Suprapubic skin (tissue), 4 donors: ENCODE results near the gene OMG.

ENCODE experiments used
- EP300 ChIP-seq: sonication (generic); formaldehyde crosslinking; IDR thresholded peaks from one replicate; pipeline ENCODE4 v1.6.1; 2017; ENCODE audit warnings: antibody characterized with exemption
- POLR2A ChIP-seq, 2 donors: fragments of 450-650 bp; IDR thresholded peaks; one replicate each; pipeline ENCODE4 v1.6.1; 2017; ENCODE audit warnings: antibody characterized with exemption in 2 of 2, mild to moderate bottlenecking in 2 of 2, moderate library complexity in 2 of 2
- POLR2AphosphoS5 ChIP-seq, 3 donors: sonication (generic); formaldehyde crosslinking; IDR thresholded peaks; one replicate each; pipeline ENCODE4 v1.6.1; 2017; ENCODE audit warnings: antibody characterized with exemption in 3 of 3

DNA sequence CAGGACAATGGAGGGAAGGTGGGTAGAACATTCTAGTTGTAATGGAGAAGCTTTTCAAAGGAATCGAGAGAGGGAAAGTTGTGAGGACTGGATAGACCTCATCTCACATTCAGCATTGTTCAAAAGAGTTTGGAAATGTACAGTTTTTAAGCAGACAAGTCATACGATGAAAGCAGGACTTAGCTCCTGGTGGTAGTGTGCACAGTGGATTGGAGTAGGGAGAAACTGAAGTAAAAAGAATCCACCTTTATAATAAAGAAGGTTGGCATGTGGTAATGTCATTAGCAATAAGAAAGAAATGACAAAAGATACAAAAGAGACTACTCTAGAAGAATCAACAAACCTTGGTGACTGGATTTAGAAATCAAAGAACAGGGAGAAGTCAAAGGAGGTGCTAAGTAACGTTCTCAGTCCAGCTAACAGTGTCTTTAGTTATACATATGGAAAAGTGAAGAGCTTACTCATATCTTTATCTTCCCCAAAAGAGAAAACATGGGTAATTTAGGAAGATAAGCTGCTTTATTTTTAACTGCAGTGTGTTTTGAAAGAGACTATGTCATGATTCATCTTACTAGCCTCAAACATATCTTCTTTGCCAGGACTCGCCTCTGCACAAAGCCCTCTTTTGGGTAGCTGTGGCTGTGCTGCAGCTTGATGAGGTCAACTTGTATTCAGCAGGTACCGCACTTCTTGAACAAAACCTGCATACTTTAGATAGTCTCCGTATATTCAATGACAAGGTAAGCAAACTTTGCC lies 43.0 kb upstream of the OMG start:
- TF ChIP-seq POLR2AphosphoS5 (IDR thresholded peaks at IDR 0.05) (no peak), POLR2A (IDR thresholded peaks at IDR 0.05) (no peak), EP300 (no peak)
